Heart right ventricle (tissue), 16 donors: Measurements from ENCODE around the gene CCDC40. TPM values are rescaled to one million over a fixed set of nuclear protein-coding genes. Genes with fewer than 3 reads are reported as not detected.

Experiments used
- ATAC-seq, 8 donors: fragments of 200-7000 bp; cut with Tn5 transposase; one replicate each; pipeline ENCODE4 v1.9.1; 2020; ENCODE audit warnings: mild to moderate bottlenecking in 8 of 8, moderate library complexity in 8 of 8, moderate number of reproducible peaks in 1 of 8
- DNase-seq, 2 donors: peaks; one replicate each; pipeline ENCODE4 v3.0.0-alpha.2; 2020
- H3K27ac ChIP-seq, 10 donors: fragments of 200-600 bp; sonication (generic) in 2 of 10; one replicate each; pipeline versions ENCODE4 v1.5.0 to v1.8.0; 2020 to 2022; ENCODE audit warnings: mild to moderate bottlenecking in 3 of 10
- H3K27me3 ChIP-seq, 7 donors: fragments of 200-600 bp; one replicate each; pipeline ENCODE4 v1.8.0; 2021 to 2022; ENCODE audit warnings: mild to moderate bottlenecking in 2 of 7
- H3K36me3 ChIP-seq, 9 donors: fragments of 200-600 bp; sonication (generic) in 1 of 9; one replicate each; pipeline versions ENCODE4 v1.5.0 to v1.8.0; 2020 to 2022; ENCODE audit warnings: mild to moderate bottlenecking in 2 of 9
- H3K4me1 ChIP-seq, 9 donors: fragments of 200-600 bp; sonication (generic) in 1 of 9; one replicate each; pipeline versions ENCODE4 v1.5.0 to v1.8.0; 2020 to 2022; ENCODE audit warnings: mild to moderate bottlenecking in 4 of 9
- H3K4me3 ChIP-seq, 10 donors: fragments of 200-600 bp; sonication (generic) in 2 of 10; one replicate each; pipeline versions ENCODE4 v1.5.0 to v1.8.0; 2020 to 2022; ENCODE audit warnings: mild to moderate bottlenecking in 7 of 10, moderate library complexity in 2 of 10
- H3K9me3 ChIP-seq, 11 donors: fragments of 200-600 bp in 10 of 11; sonication (generic) in 2 of 11; one replicate each; pipeline versions ENCODE4 v1.5.0 to v1.8.0; 2013 to 2022; ENCODE audit warnings: mild to moderate bottlenecking in 2 of 11, control low read depth in 1 of 11, moderate library complexity in 1 of 11
- whole genome bisulfite sequencing, 2 donors: extraction: QIAGEN DNeasy Blood & Tissue Kit; methylation state at CpG; one replicate each; pipeline ENCODE4 v1.1.7; 2013; ENCODE audit warnings: inconsistent platforms in 1 of 2; 5-methylcytosine and 5-hydroxymethylcytosine counted together
- intact Hi-C, 10 donors: fragments of 100-400 bp; cut with DNase I; formaldehyde crosslinking; loops; one replicate each; pipeline versions ENCODE4 v1.11.1 to v1.14.2; 2022
- polyA plus RNA-seq, 2 donors: library from polyadenylated mRNA; stranded (reverse); fragments of 200-250 nt; gene quantifications; one replicate each; pipeline ENCODE4 v1.2.3, GENCODE V29; 2013
- total RNA-seq, 10 donors: library from RNA; stranded (reverse); fragmentation: NEBNext Ultra II Directional in 3 of 10; extraction: Animal tissue kit (Norgen Biotek cat#: 25700) in 3 of 10; gene quantifications; one replicate each; pipeline versions ENCODE4 v1.2.1 to v1.2.4, GENCODE V29; 2021 to 2023
- TF ChIP-seq, protein P1 (sequence below), 9 donors: fragments of 200-600 bp; sonication (generic) in 2 of 9; IDR thresholded peaks; one replicate each; pipeline versions ENCODE4 v1.5.0 to v1.8.0; 2021 to 2022; ENCODE audit warnings: antibody characterized with exemption in 9 of 9, mild to moderate bottlenecking in 5 of 9, moderate library complexity in 1 of 9
- donor health status: Arrhythmogenic right ventricular cardiomyopathy.
- donor health status: ischemic (EF 13 %, LVEDD 7.1; RV severe dilation, severe dysfunction).
- donor health status: healthy with polysubstance abuse.
- donor health status: DM: no; HTN: yes; CAD: no.
- donor health status: DM: no; HTN: no; CAD: no.
- donor health status: ischemic (EF 25% LVEDD 6.9; RV normal size, moderate dysfunction).
- donor health status: ischemic (EF 25% LVEDD 5.7; RV mildly dilated, moderate dysfunction).
- donor health status: healthy.
- donor health status: DM: yes; HTN: yes; CAD: no.
- donor health status: Ischemic cardiomyopathy.
- donor health status: ischemic (EF 35%, LVEDD 5.7; RV mildly dilated, moderate dysfunction).
- donor health status: nonischemic (EF 11% LVEDD 7.7; RV severe dilation, severe dysfunction).
- donor health status: DM: yes; HTN: yes; CAD: no.
- donor health status: PGD.
- donor health status: ischemic (EF 29% LVEDD 5.4; RV normal size, mild dysfunction).
- donor health status: nonischemic (EF 23%, LVEDD 6.1; RV moderate dilation, normal function).

The CCDC40 gene
- total and polyA plus RNA-seq, 12 donors, result 2.0 to 8.9 (median 6.6) TPM

DNA sequence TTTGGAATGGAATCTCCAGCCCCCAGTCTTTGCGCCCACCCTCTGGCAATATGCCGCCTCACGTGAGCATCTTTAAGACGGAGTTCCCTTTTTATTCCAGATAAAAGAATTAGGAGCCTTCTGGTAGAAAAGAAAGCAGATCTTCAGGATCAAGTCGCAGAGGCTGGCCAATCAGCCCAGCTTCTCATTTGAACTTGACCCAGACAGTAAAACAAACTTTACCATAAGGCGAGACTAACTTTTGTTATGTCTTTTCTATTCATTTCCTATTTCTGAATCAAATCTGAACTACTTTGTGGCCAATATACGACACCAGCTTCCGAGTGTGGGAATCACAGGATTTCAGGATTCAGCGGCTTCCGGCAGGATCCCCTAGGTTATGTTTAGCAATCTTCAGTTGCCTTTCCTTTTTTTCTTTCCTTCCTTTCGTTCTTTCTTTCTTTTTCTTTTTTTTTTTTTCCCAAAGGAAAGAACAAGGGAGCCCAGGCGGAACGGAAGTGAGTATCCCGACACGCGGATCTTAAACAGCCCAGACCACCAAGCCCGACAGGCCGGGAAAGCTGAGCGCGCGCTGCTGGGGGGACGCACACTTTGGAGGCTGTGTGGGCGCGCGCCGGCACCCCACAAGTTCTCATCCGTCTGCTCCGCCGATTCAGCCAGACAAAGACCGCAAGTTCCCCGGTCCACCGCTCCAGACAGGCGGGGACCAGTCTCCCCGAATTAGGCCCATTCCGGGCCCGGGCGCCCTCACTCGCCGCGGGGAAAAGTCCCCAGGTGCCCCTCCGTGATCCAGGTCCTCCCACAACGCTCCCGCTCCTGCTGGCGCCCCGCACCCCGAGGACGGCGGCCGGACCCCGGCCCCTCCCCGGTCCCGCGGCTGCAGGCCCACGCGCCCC is 1.4 kb upstream of the CCDC40 start:
- peak overlapping the region; percentile 61 to 100 (median 84) for H3K4me3 ChIP-seq
- DNase-seq, result peak; percentile 30 to 35
- TF ChIP-seq, protein P1, sequence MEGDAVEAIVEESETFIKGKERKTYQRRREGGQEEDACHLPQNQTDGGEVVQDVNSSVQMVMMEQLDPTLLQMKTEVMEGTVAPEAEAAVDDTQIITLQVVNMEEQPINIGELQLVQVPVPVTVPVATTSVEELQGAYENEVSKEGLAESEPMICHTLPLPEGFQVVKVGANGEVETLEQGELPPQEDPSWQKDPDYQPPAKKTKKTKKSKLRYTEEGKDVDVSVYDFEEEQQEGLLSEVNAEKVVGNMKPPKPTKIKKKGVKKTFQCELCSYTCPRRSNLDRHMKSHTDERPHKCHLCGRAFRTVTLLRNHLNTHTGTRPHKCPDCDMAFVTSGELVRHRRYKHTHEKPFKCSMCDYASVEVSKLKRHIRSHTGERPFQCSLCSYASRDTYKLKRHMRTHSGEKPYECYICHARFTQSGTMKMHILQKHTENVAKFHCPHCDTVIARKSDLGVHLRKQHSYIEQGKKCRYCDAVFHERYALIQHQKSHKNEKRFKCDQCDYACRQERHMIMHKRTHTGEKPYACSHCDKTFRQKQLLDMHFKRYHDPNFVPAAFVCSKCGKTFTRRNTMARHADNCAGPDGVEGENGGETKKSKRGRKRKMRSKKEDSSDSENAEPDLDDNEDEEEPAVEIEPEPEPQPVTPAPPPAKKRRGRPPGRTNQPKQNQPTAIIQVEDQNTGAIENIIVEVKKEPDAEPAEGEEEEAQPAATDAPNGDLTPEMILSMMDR (IDR thresholded peaks at IDR 0.05), result no peak
- intact Hi-C loops, result loop anchor here in 2 of 10 donors (2.0 to 5.0 kb wide), 2 partner anchors 26 to 37 kb away; no protein-coding TSS in a partner anchor
- peaks cover 2 to 31% (median 12%) of the 10 kb centered on the region in 9 donors for H3K4me1 ChIP-seq
- peak overlapping the region; percentile 13 to 90 (median 78) for H3K27ac ChIP-seq
- peak in 1 of 8 donors; percentile 1 for ATAC-seq
- WGBS, 2 donors, result 4 to 6% methylated on average over 49 to 55 of the region's 55 CpGs
- no peaks in the 10 kb centered on the region for H3K9me3 ChIP-seq
- peaks cover 0 to 31% (median 0%) of the 10 kb centered on the region in 7 donors for H3K27me3 ChIP-seq
- peaks cover 0 to 5% (median 0%) of the 10 kb centered on the region in 9 donors for H3K36me3 ChIP-seq

- H3K4me1 ChIP-seq, result peaks cover 2 to 28% (median 12%) of the 10 kb centered on the region in 9 donors
- H3K9me3 ChIP-seq, result no peaks in the 10 kb centered on the region
- peaks cover 0 to 31% (median 0%) of the 10 kb centered on the region in 7 donors for H3K27me3 ChIP-seq
- 2 to 3% methylated on average over 13 to 45 of the region's 46 CpGs for WGBS, 2 donors
- TF ChIP-seq, protein P1 (IDR thresholded peaks at IDR 0.05), result no peak
- DNase-seq (no peak), ATAC-seq (no peak)
- peak within 1 kb of the TSS; percentile 79 to 96 (median 92) for H3K27ac ChIP-seq
- peaks cover 0 to 5% (median 0%) of the 10 kb centered on the region in 9 donors for H3K36me3 ChIP-seq
- H3K4me3 ChIP-seq, result peak within 1 kb of the TSS; percentile 74 to 100 (median 88)
- intact Hi-C loops, result loop anchor here in 2 of 10 donors (2.0 to 5.0 kb wide), 2 partner anchors 27 to 37 kb away; no protein-coding TSS in a partner anchor
These were observed 830 bp upstream of the CCDC40 start, which contains the start of gene TBC1D16 for GRCh38 chr17:80035687-80035936. Gene TBC1D16, minus strand, starts transcription at chr17:80035872. Its CDS starts 22,325 bp downstream, at chr17:80013547.

GRCh38 chr17:80036715-80037477 is 454 bp downstream of the CCDC40 start:
- ATAC-seq, result peak; percentile 8 to 61 (median 37)
- 1 to 2% methylated on average over 51 to 52 of the region's 52 CpGs for WGBS, 2 donors
- H3K27me3 ChIP-seq, result peaks cover 0 to 31% (median 0%) of the 10 kb centered on the region in 7 donors

More at GRCh38 chr17:80036715-80037477, 454 bp downstream of the CCDC40 start:
- DNase-seq, result peak in 1 of 2 donors; percentile 50
- Histone ChIP-seq H3K4me3 (peak overlapping the region; percentile 74 to 100 (median 88)), H3K4me1 (peaks cover 2 to 27% (median 12%) of the 10 kb centered on the region in 9 donors), H3K36me3 (peaks cover 0 to 15% (median 0%) of the 10 kb centered on the region in 9 donors), H3K27ac (peak overlapping the region in 9 of 10 donors; percentile 90 to 96 (median 92)), H3K9me3 (no peaks in the 10 kb centered on the region)
- TF ChIP-seq, protein P1 (IDR thresholded peaks at IDR 0.05), result no peak
- intact Hi-C loops, result loop anchor here in 2 of 10 donors (1.0 to 5.0 kb wide), 3 partner anchors 32 to 64 kb away; partner anchors contain the start of gene GAA (in 1 of the 2)
